HepG2 (cell line): ENCODE measurements around the gene CACNA2D1. TPM values are rescaled to one million over a fixed set of nuclear protein-coding genes. Genes with fewer than 3 reads are reported as not detected.

Experiments
- ATAC-seq: fragments of 200-7000 bp; cut with Tn5 transposase; 3 replicates; pipeline ENCODE4 v1.9.1; 2020; ENCODE audit warnings: mild to moderate bottlenecking, moderate library complexity
- BruUV-seq: library from RNA; stranded (reverse); fragments of 400-500 nt; replicated peaks from 2 replicates; lab custom pipeline; 2021; lab: Mats Ljungman, UMichigan
- CTCF ChIA-PET: fragments of 300-600 bp; formaldehyde crosslinking; extraction: SDS; loops from one replicate; lab custom pipeline; 2021; ENCODE audit warnings: low total read pairs, inconsistent platforms, low intra/inter-chr PET ratio; lab: Yijun Ruan, JAX
- POLR2A ChIA-PET: fragments of 350-600 bp; sonication (Branson Sonifier 250); formaldehyde crosslinking; loops from one replicate; lab custom pipeline; 2020; ENCODE audit warnings: antibody characterized with exemption, inconsistent platforms; lab: Yijun Ruan, JAX
- DNase-seq: peaks from one replicate; pipeline ENCODE4 v3.0.0-alpha.2; 2015; ENCODE audit warnings: low spot score
- FAIRE-seq: peaks from 3 replicates; lab custom pipeline; 2011; peaks lifted over from hg19 to GRCh38; lab: Jason Lieb, UNC
- H2AFZ ChIP-seq: one replicate; pipeline ENCODE4 v1.6.1; 2011; ENCODE audit warnings: low read length, inconsistent platforms
- H3K27ac ChIP-seq: fragments of 300-600 bp; 3 replicates; pipeline ENCODE4 v1.8.0; 2011; ENCODE audit warnings: mixed run types, mild to moderate bottlenecking, mixed read lengths, low read length, inconsistent platforms; ENCODE audit not compliant: insufficient read depth; ENCODE audit errors: extremely low read length
- H3K27me3 ChIP-seq, 2 experiments: fragments of 200-600 bp in 1 of 2; 2 replicates in 1 of 2; 3 replicates in 1 of 2; pipeline versions ENCODE4 v1.6.0 to v1.8.0; 2011; ENCODE audit warnings: low read length in 2 of 2, mild to moderate bottlenecking in 2 of 2, moderate library complexity in 2 of 2, inconsistent platforms in 1 of 2; ENCODE audit not compliant: insufficient read depth in 2 of 2, control insufficient read depth in 1 of 2
- H3K36me3 ChIP-seq, 2 experiments: fragments of 200-600 bp in 1 of 2; replicated peaks in 1 of 2; 2 replicates in 1 of 2; 3 replicates in 1 of 2; pipeline versions ENCODE4 v1.5.1 to v1.8.0; 2011; ENCODE audit warnings: low read length in 2 of 2, inconsistent platforms in 1 of 2; ENCODE audit not compliant: insufficient read depth in 2 of 2, control insufficient read depth in 1 of 2
- H3K4me1 ChIP-seq: 2 replicates; pipeline ENCODE4 v1.5.1; 2012; ENCODE audit warnings: low read length, inconsistent platforms; ENCODE audit not compliant: insufficient read depth
- H3K4me2 ChIP-seq: 2 replicates; pipeline ENCODE4 v1.6.0; 2011; ENCODE audit warnings: low read depth, low read length, inconsistent platforms
- H3K4me3 ChIP-seq, 3 experiments: fragments of 200-600 bp in 1 of 3; sonication (generic), shearing (Covaris generic) in 1 of 3; replicated peaks in 1 of 3; 2 replicates each; pipeline ENCODE4 v1.5.1; 2011 to 2016; ENCODE audit warnings: low read length in 3 of 3, inconsistent platforms in 2 of 3, low read depth in 2 of 3, mild to moderate bottlenecking in 2 of 3, control low read depth in 1 of 3, mixed read lengths in 1 of 3; ENCODE audit not compliant: insufficient read depth in 1 of 3
- H3K79me2 ChIP-seq: one replicate; pipeline ENCODE4 v1.6.1; 2011; ENCODE audit warnings: low read length, inconsistent platforms; ENCODE audit not compliant: insufficient read depth
- H3K9ac ChIP-seq: 2 replicates; pipeline ENCODE4 v1.6.0; 2011; ENCODE audit warnings: mild to moderate bottlenecking, low read depth, low read length, inconsistent platforms; ENCODE audit not compliant: insufficient read depth
- H3K9me3 ChIP-seq: 2 replicates; pipeline ENCODE4 v1.5.1; 2012; ENCODE audit warnings: mild to moderate bottlenecking, low read length
- H4K20me1 ChIP-seq: 2 replicates; pipeline ENCODE4 v1.6.0; 2011; ENCODE audit warnings: inconsistent platforms, mild to moderate bottlenecking, low read length, moderate library complexity; ENCODE audit not compliant: insufficient read depth
- GATAD1 ChIP-seq: IDR thresholded peaks from 2 replicates; pipeline ENCODE4 v1.6.1; 2016; ENCODE audit warnings: missing genetic modification reagents, missing compliant biosample characterization
- MAFK ChIP-seq, 2 experiments: IDR thresholded peaks in 1 of 2; conservative IDR thresholded peaks in 1 of 2; 2 replicates each; pipeline ENCODE4 v1.6.1; 2011; ENCODE audit warnings: improper control_type of control experiment in 2 of 2, low read length in 2 of 2
- MXI1 ChIP-seq: IDR thresholded peaks from 3 replicates; pipeline ENCODE4 v1.6.1; 2012; ENCODE audit warnings: low read depth, low read length, inconsistent platforms, borderline replicate concordance
- NFE2L2 ChIP-seq: fragments of 150-350 bp; IDR thresholded peaks from 2 replicates; pipeline ENCODE4 v1.6.1; 2014; ENCODE audit warnings: low read length
- NFIC ChIP-seq: IDR thresholded peaks from 2 replicates; pipeline ENCODE4 v1.6.1; 2012; ENCODE audit warnings: mild to moderate bottlenecking, low read length, inconsistent platforms
- NONO ChIP-seq, 2 experiments: fragments of 450-650 bp in 1 of 2; sonication (generic) in 1 of 2; formaldehyde crosslinking in 1 of 2; IDR thresholded peaks in 1 of 2; conservative IDR thresholded peaks in 1 of 2; 2 replicates each; pipeline versions ENCODE4 v1.6.1 to v1.8.0; 2017 to 2022; ENCODE audit warnings: mild to moderate bottlenecking in 1 of 2, missing genetic modification reagents in 1 of 2, moderate library complexity in 1 of 2
- WGBS: methylation state at CpG from one replicate; pipeline ENCODE4 v1.1.6; 2017; ENCODE audit warnings: low lambda C conversion rate; 5-methylcytosine and 5-hydroxymethylcytosine counted together
- in situ Hi-C: cut with HindIII; loops from 2 replicates; pipeline ENCODE4 v1.10.0; 2017; ENCODE audit warnings: low pct_unique_long_range_greater_than_20kb; ENCODE audit not compliant: extremely low pct_ligation_motif_present
- intact Hi-C: fragments of 100-400 bp; cut with micrococcal nuclease; formaldehyde crosslinking; loops from one replicate; pipeline ENCODE4 v1.10.0; 2022; ENCODE audit not compliant: unreplicated experiment
- polyA plus RNA-seq, 8 experiments: library from polyadenylated mRNA; depleted of rRNA in 3 of 8; stranded (reverse) in 7 of 8; unstranded in 1 of 8; fragments of >200 nt; fragmentation: Illumina TruSeq in 4 of 8; extraction: Trizol in 4 of 8; gene quantifications; 2 replicates each; pipeline versions ENCODE4 v1.2.1 to v1.2.3, GENCODE V29; 2011 to 2016; ENCODE audit warnings: low read depth in 4 of 8, missing spikeins in 1 of 8, mixed read lengths in 1 of 8; ENCODE audit not compliant: insufficient read depth in 1 of 8
- total RNA-seq, 5 experiments: library from RNA; depleted of rRNA; stranded (reverse); fragments of >200 nt; fragmentation: Illumina TruSeq; extraction: Trizol; gene quantifications; 2 replicates each; pipeline ENCODE4 v1.2.3, GENCODE V29; 2016; ENCODE audit warnings: low read depth in 1 of 5

Gene CACNA2D1
- total and polyA plus RNA-seq, 2 of the 13 experiments (the other 11 are each of a cell fraction or from before 2014, with no cell fraction given) = not detected

GRCh38 chr7:82204694-82205093, 238.9 kb downstream of the CACNA2D1 start:
- POLR2A ChIA-PET = no interaction called here
- no peak for FAIRE-seq
- no peaks in the 10 kb centered on the region for H3K79me2 ChIP-seq
- TF ChIP-seq MAFK (conservative IDR thresholded peaks at IDR 0.05 in 1 of 2, IDR thresholded peaks at IDR 0.05 in 1 of 2; ENCODE audit: low read length in 2 of 2) (peak; percentile 16 to 18; a peak in 1 of 4 replicates), NFE2L2 (peak; percentile 75), NFIC (no peak)
- TF ChIP-seq, all 625 proteins: peak for 2
- no peak overlapping the region for H3K9ac ChIP-seq
- ATAC-seq = no peak
- in situ Hi-C loops (no loop called here), intact Hi-C loops (no loop called here)
- CTCF ChIA-PET = no interaction called here
- no peak overlapping the region for H3K4me3 ChIP-seq
- no peaks in the 10 kb centered on the region for H3K27me3 ChIP-seq
- H2AFZ ChIP-seq = no peak overlapping the region
- DNase-seq = no peak
- H3K9me3 ChIP-seq = no peaks in the 10 kb centered on the region
- H3K36me3 ChIP-seq = no peaks in the 10 kb centered on the region
- H3K27ac ChIP-seq = no peak overlapping the region
- no peaks in the 10 kb centered on the region for H4K20me1 ChIP-seq
- H3K4me2 ChIP-seq = no peak overlapping the region
- BruUV-seq = no TSS peak
- 78% methylated on average over 2 of the region's 4 CpGs for WGBS
- H3K4me1 ChIP-seq = no peaks in the 10 kb centered on the region

- WGBS = 70% methylated on average over 4 of the region's 9 CpGs
- ChIA-PET CTCF (no interaction called here), POLR2A (no interaction called here)
- no TSS peak for BruUV-seq
- ATAC-seq (no peak), DNase-seq (no peak), FAIRE-seq (no peak)
- no peaks in the 10 kb centered on the region for H3K9me3 ChIP-seq
- no peaks in the 10 kb centered on the region for H3K27me3 ChIP-seq
- H3K27ac ChIP-seq = no peak overlapping the region
- no peaks in the 10 kb centered on the region for H3K36me3 ChIP-seq
- no peaks in the 10 kb centered on the region for H3K79me2 ChIP-seq
- H2AFZ ChIP-seq = no peak overlapping the region
- H3K9ac ChIP-seq = no peak overlapping the region
- no peaks in the 10 kb centered on the region for H4K20me1 ChIP-seq
- no peak overlapping the region for H3K4me3 ChIP-seq
- H3K4me1 ChIP-seq = no peaks in the 10 kb centered on the region
- TF ChIP-seq MXI1 (no peak), GATAD1 (CRISPR knock-in tag) (no peak), NONO (IDR thresholded peaks at IDR 0.05) (no peak), NONO (CRISPR knock-in tag; conservative IDR thresholded peaks at IDR 0.05) (no peak)
- in situ Hi-C loops = no loop called here
- intact Hi-C loops = no loop called here
- no peak overlapping the region for H3K4me2 ChIP-seq
Measured at GRCh38 chr7:82202965-82203364, 240.6 kb downstream of the CACNA2D1 start.
